Measurements from ENCODE around the gene BLVRB. TPM values are rescaled to one million over a fixed set of nuclear protein-coding genes. Genes with fewer than 3 reads are reported as not detected.
"Not testable (repeated sequence)": the region's sequence is repeated elsewhere in the genome, so short reads cannot be mapped to it uniquely, and the experiment has no call there.

BLVRB gene
- total and polyA plus RNA-seq, 10 of the 15 experiments (the other 5 are each of a cell fraction or from before 2014, with no cell fraction given) = 6.3 to 53.3 (median 27.8) TPM

- H3K36me3 ChIP-seq (ENCODE audit: control insufficient read depth in 2 of 2, insufficient read depth in 2 of 2, low read length in 1 of 2) = no peaks in the 10 kb centered on the region
- ChIA-PET RAD21 (ENCODE audit: unreplicated experiment) (interaction anchor here (2.5 kb wide), 1 partner anchor 11 kb away, joined by 15 read pairs; no protein-coding TSS in a partner anchor), SMC1A (ENCODE audit: uncharacterized antibody, unreplicated experiment) (interaction anchor here (1.0 kb wide), 1 partner anchor 29 kb away, joined by 3 read pairs; no protein-coding TSS in a partner anchor), CTCF (interaction anchor here (8.0 kb wide), 1 partner anchor 11 kb away, joined by 52 read pairs; no protein-coding TSS in a partner anchor), POLR2A (interaction anchor here (2.4 to 2.7 kb wide), 2 partner anchors 11 kb away, joined by 12 to 20 read pairs; no protein-coding TSS in a partner anchor)
- DNase-seq (ENCODE audit: low read depth, low spot score) = no peak
- H3K27me3 ChIP-seq (replicated peaks in 1 of 2; ENCODE audit: control insufficient read depth in 2 of 2, insufficient read depth in 2 of 2, low read length in 1 of 2) = no peaks in the 10 kb centered on the region
- H2AFZ ChIP-seq (ENCODE audit: control insufficient read depth, low read depth, low read length) = no peak overlapping the region
- H3K4me1 ChIP-seq (ENCODE audit: control insufficient read depth, insufficient read depth, low read length) = peaks cover 20% of the 10 kb centered on the region
- H3K9ac ChIP-seq (ENCODE audit: control insufficient read depth, insufficient read depth, low read length) = no peak overlapping the region
- H3K4me2 ChIP-seq (ENCODE audit: control insufficient read depth, insufficient read depth) = no peak overlapping the region
- WGBS (ENCODE audit: insufficient coverage, insufficient replicate concordance, low lambda C conversion rate, missing lambda C conversion rate) = 47% methylated on average over 1 of the region's 3 CpGs
- H3K79me2 ChIP-seq (ENCODE audit: control insufficient read depth, insufficient read depth, low read length) = no peaks in the 10 kb centered on the region; the same call in 1 of the 2 replicates
- H3K27ac ChIP-seq (ENCODE audit: control insufficient read depth, insufficient read depth) = no peak overlapping the region
- TF ChIP-seq TBL1XR1 (IDR thresholded peaks at IDR 0.05; ENCODE audit: low read depth, low read length) = no peak
- in situ Hi-C loops (cut with MboI) = no loop called here
- no peaks in the 10 kb centered on the region for H3K9me3 ChIP-seq (replicated peaks; ENCODE audit: control insufficient read depth, insufficient read depth, low read length)
- no peak for FAIRE-seq
- no peaks in the 10 kb centered on the region for H4K20me1 ChIP-seq (ENCODE audit: control insufficient read depth, insufficient read depth)
- intact Hi-C loops (cut with micrococcal nuclease; ENCODE audit: unreplicated experiment) = no loop called here
- BruUV-seq (replicated peaks) = no TSS peak
- no peak overlapping the region for H3K4me3 ChIP-seq
- no peak for ATAC-seq
Measured at GRCh38 chr19:40431698-40432097, 33.8 kb downstream of the BLVRB start.

GRCh38 chr19:40430242-40430641 is 35.3 kb downstream of the BLVRB start:
- H3K36me3 ChIP-seq (ENCODE audit: control insufficient read depth in 2 of 2, insufficient read depth in 2 of 2, low read length in 1 of 2); DNase-seq (ENCODE audit: low read depth, low spot score); H3K9me3 ChIP-seq (replicated peaks; ENCODE audit: control insufficient read depth, insufficient read depth, low read length); H3K79me2 ChIP-seq (ENCODE audit: control insufficient read depth, insufficient read depth, low read length); BruUV-seq (replicated peaks); FAIRE-seq; H3K27ac ChIP-seq (ENCODE audit: control insufficient read depth, insufficient read depth); H3K9ac ChIP-seq (ENCODE audit: control insufficient read depth, insufficient read depth, low read length); H3K4me3 ChIP-seq; intact Hi-C loops (cut with micrococcal nuclease; ENCODE audit: unreplicated experiment); H2AFZ ChIP-seq (ENCODE audit: control insufficient read depth, low read depth, low read length); in situ Hi-C loops (cut with MboI); H3K4me2 ChIP-seq (ENCODE audit: control insufficient read depth, insufficient read depth); ATAC-seq; H3K27me3 ChIP-seq (replicated peaks in 1 of 2; ENCODE audit: control insufficient read depth in 2 of 2, insufficient read depth in 2 of 2, low read length in 1 of 2); H4K20me1 ChIP-seq (ENCODE audit: control insufficient read depth, insufficient read depth): not testable (repeated sequence)
- H3K4me1 ChIP-seq (ENCODE audit: control insufficient read depth, insufficient read depth, low read length) = peaks cover 20% of the 10 kb centered on the region
- CTCF ChIA-PET = interaction anchor here (8.0 kb wide), 1 partner anchor 9 kb away, joined by 52 read pairs; no protein-coding TSS in a partner anchor
- RAD21 ChIA-PET (ENCODE audit: unreplicated experiment) = interaction anchor here (0.6 to 1.2 kb wide), 2 partner anchors 12 to 340 kb away, joined by 3 to 6 read pairs; partner anchors contain the start of gene ZNF780A
- POLR2A ChIA-PET = interaction anchor here (1.2 to 2.4 kb wide), 3 partner anchors 10 to 19 kb away, joined by 5 to 12 read pairs (median 7); no protein-coding TSS in a partner anchor
- 93% methylated on average over 10 of the region's 10 CpGs for WGBS (ENCODE audit: insufficient coverage, insufficient replicate concordance, low lambda C conversion rate, missing lambda C conversion rate)
- SMC1A ChIA-PET (ENCODE audit: uncharacterized antibody, unreplicated experiment) = interaction anchor here (0.6 to 0.8 kb wide), 3 partner anchors 10 to 125 kb away, joined by 3 to 4 read pairs (median 3); partner anchors contain the start of gene SERTAD3

- H3K9ac ChIP-seq (ENCODE audit: control insufficient read depth, insufficient read depth, low read length); SMC1A ChIA-PET (ENCODE audit: uncharacterized antibody, unreplicated experiment): not testable (repeated sequence)
Measured at GRCh38 chr19:40428197-40428596, 37.3 kb downstream of the BLVRB start.

More at GRCh38 chr19:40428197-40428596, 37.3 kb downstream of the BLVRB start:
- H3K27me3 ChIP-seq (replicated peaks in 1 of 2; ENCODE audit: control insufficient read depth in 2 of 2, insufficient read depth in 2 of 2, low read length in 1 of 2); H3K4me1 ChIP-seq (ENCODE audit: control insufficient read depth, insufficient read depth, low read length); ATAC-seq; H4K20me1 ChIP-seq (ENCODE audit: control insufficient read depth, insufficient read depth); H3K27ac ChIP-seq (ENCODE audit: control insufficient read depth, insufficient read depth); in situ Hi-C loops (cut with MboI); FAIRE-seq; H3K36me3 ChIP-seq (ENCODE audit: control insufficient read depth in 2 of 2, insufficient read depth in 2 of 2, low read length in 1 of 2); H3K4me2 ChIP-seq (ENCODE audit: control insufficient read depth, insufficient read depth); H3K4me3 ChIP-seq; intact Hi-C loops (cut with micrococcal nuclease; ENCODE audit: unreplicated experiment); H2AFZ ChIP-seq (ENCODE audit: control insufficient read depth, low read depth, low read length); BruUV-seq (replicated peaks); H3K9me3 ChIP-seq (replicated peaks; ENCODE audit: control insufficient read depth, insufficient read depth, low read length); DNase-seq (ENCODE audit: low read depth, low spot score): not testable (repeated sequence)
- RAD21 ChIA-PET (ENCODE audit: unreplicated experiment) = interaction anchor here (1.5 kb wide), 1 partner anchor 80 kb away, joined by 6 read pairs; the partner anchor contains the start of genes C19orf47 and PLD3
- peaks cover 16% of the 10 kb centered on the region for H3K79me2 ChIP-seq (ENCODE audit: control insufficient read depth, insufficient read depth, low read length)
- CTCF ChIA-PET = interaction anchor here (0.8 kb wide), 1 partner anchor 9 kb away, joined by 3 read pairs; no protein-coding TSS in a partner anchor
- POLR2A ChIA-PET = interaction anchor here (0.7 to 3.3 kb wide), 3 partner anchors 15 to 103 kb away, joined by 3 to 49 read pairs (median 4); partner anchors contain the start of gene SERTAD3
- WGBS (ENCODE audit: insufficient coverage, insufficient replicate concordance, low lambda C conversion rate, missing lambda C conversion rate) = 89% methylated on average over 7 of the region's 7 CpGs

Measured in GM12878 (cell line).